DOHH2 (cell line): Measurements from ENCODE around the gene TUBA4B.

Experiments
- H3F3A ChIP-seq: fragments of 200-600 bp; sonication (generic), shearing (Covaris generic); 2 replicates; pipeline ENCODE4 v1.6.0; 2016; ENCODE audit warnings: antibody characterized with exemption, mild to moderate bottlenecking; ENCODE audit not compliant: control insufficient read depth, insufficient read depth
- H3K27ac ChIP-seq: fragments of 200-600 bp; sonication (generic); 2 replicates; pipeline ENCODE4 v1.5.1; 2014; ENCODE audit warnings: low read depth, mild to moderate bottlenecking, low read length, moderate library complexity
- H3K27me3 ChIP-seq: fragments of 200-600 bp; sonication (generic); 2 replicates; pipeline ENCODE4 v1.6.1; 2014; ENCODE audit warnings: mild to moderate bottlenecking, low read length, mixed read lengths; ENCODE audit not compliant: control insufficient read depth
- H3K36me3 ChIP-seq: fragments of 200-600 bp; sonication (generic); 2 replicates; pipeline ENCODE4 v1.6.1; 2014; ENCODE audit warnings: mild to moderate bottlenecking, low read length, moderate library complexity, mixed read lengths; ENCODE audit not compliant: control insufficient read depth
- H3K4me1 ChIP-seq: fragments of 200-600 bp; sonication (generic); 2 replicates; pipeline ENCODE4 v1.6.1; 2014; ENCODE audit warnings: mild to moderate bottlenecking, low read length, mixed read lengths; ENCODE audit not compliant: control insufficient read depth
- H3K4me2 ChIP-seq: fragments of 200-600 bp; sonication (generic); 2 replicates; pipeline ENCODE4 v1.6.0; 2014; ENCODE audit warnings: mild to moderate bottlenecking, low read length, moderate library complexity
- H3K4me3 ChIP-seq: fragments of 200-600 bp; sonication (generic); 2 replicates; pipeline ENCODE4 v1.5.1; 2014; ENCODE audit warnings: mild to moderate bottlenecking, low read length, mixed read lengths
- H3K79me2 ChIP-seq: fragments of 200-600 bp; sonication (generic); 2 replicates; pipeline ENCODE4 v1.6.1; 2014; ENCODE audit warnings: mild to moderate bottlenecking, low read length, mixed read lengths; ENCODE audit not compliant: control insufficient read depth
- H3K9me2 ChIP-seq: fragments of 200-600 bp; sonication (generic); replicated peaks from 2 replicates; pipeline ENCODE4 v1.6.1; 2014; ENCODE audit warnings: mild to moderate bottlenecking, low read length, mixed read lengths; ENCODE audit not compliant: control insufficient read depth
- H3K9me3 ChIP-seq: fragments of 200-600 bp; sonication (generic); 2 replicates; pipeline ENCODE4 v1.6.1; 2014; ENCODE audit warnings: antibody characterized with exemption, low read length, mixed read lengths; ENCODE audit not compliant: control insufficient read depth, insufficient read depth
- H4K20me1 ChIP-seq: fragments of 200-600 bp; sonication (generic); 2 replicates; pipeline ENCODE4 v1.6.0; 2014; ENCODE audit warnings: low read depth, mild to moderate bottlenecking, antibody characterized with exemption, low read length, moderate library complexity; ENCODE audit not compliant: control insufficient read depth, insufficient read depth
- EZH2phosphoT487 ChIP-seq: fragments of 200-600 bp; sonication (generic); IDR thresholded peaks from 2 replicates; pipeline ENCODE4 v1.6.1; 2017; ENCODE audit warnings: borderline replicate concordance, mild to moderate bottlenecking, antibody characterized with exemption, low read length, moderate library complexity, mixed read lengths
- TF ChIP-seq, protein P1 (sequence below): fragments of 200-600 bp; sonication (generic); IDR thresholded peaks from one replicate; pipeline ENCODE4 v1.5.1; 2014; ENCODE audit warnings: antibody characterized with exemption, mild to moderate bottlenecking, low read depth, low read length; ENCODE audit not compliant: poor library complexity, severe bottlenecking

The TUBA4B gene

GRCh38 chr2:219247678-219248642, 5.1 kb upstream of the TUBA4B start:
- Histone ChIP-seq H3K27ac (peak overlapping the region; percentile 98), H4K20me1 (peaks cover 7% of the 10 kb centered on the region; the same call in 1 of the 2 replicates)

GRCh38 chr2:219248845-219249202, 4.2 kb upstream of the TUBA4B start:
- peak overlapping the region; percentile 74 for H3K4me3 ChIP-seq
- H3K36me3 ChIP-seq = peaks cover 64% of the 10 kb centered on the region
- TF ChIP-seq, protein P1, sequence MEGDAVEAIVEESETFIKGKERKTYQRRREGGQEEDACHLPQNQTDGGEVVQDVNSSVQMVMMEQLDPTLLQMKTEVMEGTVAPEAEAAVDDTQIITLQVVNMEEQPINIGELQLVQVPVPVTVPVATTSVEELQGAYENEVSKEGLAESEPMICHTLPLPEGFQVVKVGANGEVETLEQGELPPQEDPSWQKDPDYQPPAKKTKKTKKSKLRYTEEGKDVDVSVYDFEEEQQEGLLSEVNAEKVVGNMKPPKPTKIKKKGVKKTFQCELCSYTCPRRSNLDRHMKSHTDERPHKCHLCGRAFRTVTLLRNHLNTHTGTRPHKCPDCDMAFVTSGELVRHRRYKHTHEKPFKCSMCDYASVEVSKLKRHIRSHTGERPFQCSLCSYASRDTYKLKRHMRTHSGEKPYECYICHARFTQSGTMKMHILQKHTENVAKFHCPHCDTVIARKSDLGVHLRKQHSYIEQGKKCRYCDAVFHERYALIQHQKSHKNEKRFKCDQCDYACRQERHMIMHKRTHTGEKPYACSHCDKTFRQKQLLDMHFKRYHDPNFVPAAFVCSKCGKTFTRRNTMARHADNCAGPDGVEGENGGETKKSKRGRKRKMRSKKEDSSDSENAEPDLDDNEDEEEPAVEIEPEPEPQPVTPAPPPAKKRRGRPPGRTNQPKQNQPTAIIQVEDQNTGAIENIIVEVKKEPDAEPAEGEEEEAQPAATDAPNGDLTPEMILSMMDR = no peak
- no peak for TF ChIP-seq EZH2phosphoT487
- H3K27ac ChIP-seq = peak overlapping the region; percentile 98
- no peaks in the 10 kb centered on the region for H3K27me3 ChIP-seq
- peaks cover 7% of the 10 kb centered on the region; the same call in 1 of the 2 replicates for H4K20me1 ChIP-seq
- H3F3A ChIP-seq = peaks cover 18% of the 10 kb centered on the region
- peaks cover 78% of the 10 kb centered on the region for H3K4me1 ChIP-seq
- no peaks in the 10 kb centered on the region for H3K9me2 ChIP-seq
- H3K9me3 ChIP-seq = no peaks in the 10 kb centered on the region
- peaks cover 75% of the 10 kb centered on the region for H3K79me2 ChIP-seq
- peak overlapping the region; percentile 97 for H3K4me2 ChIP-seq

More at GRCh38 chr2:219247678-219248642, 5.1 kb upstream of the TUBA4B start:
- H3K4me2 ChIP-seq = peak overlapping the region; percentile 97
- peaks cover 18% of the 10 kb centered on the region for H3F3A ChIP-seq
- H3K9me3 ChIP-seq = no peaks in the 10 kb centered on the region
- TF ChIP-seq EZH2phosphoT487 = no peak
- TF ChIP-seq, protein P1 = no peak
- H3K27me3 ChIP-seq = no peaks in the 10 kb centered on the region
- H3K36me3 ChIP-seq = peaks cover 64% of the 10 kb centered on the region
- H3K79me2 ChIP-seq = peaks cover 68% of the 10 kb centered on the region
- H3K4me3 ChIP-seq = peak overlapping the region; percentile 74
- H3K9me2 ChIP-seq = no peaks in the 10 kb centered on the region
- H3K4me1 ChIP-seq = peaks cover 78% of the 10 kb centered on the region

DNA sequence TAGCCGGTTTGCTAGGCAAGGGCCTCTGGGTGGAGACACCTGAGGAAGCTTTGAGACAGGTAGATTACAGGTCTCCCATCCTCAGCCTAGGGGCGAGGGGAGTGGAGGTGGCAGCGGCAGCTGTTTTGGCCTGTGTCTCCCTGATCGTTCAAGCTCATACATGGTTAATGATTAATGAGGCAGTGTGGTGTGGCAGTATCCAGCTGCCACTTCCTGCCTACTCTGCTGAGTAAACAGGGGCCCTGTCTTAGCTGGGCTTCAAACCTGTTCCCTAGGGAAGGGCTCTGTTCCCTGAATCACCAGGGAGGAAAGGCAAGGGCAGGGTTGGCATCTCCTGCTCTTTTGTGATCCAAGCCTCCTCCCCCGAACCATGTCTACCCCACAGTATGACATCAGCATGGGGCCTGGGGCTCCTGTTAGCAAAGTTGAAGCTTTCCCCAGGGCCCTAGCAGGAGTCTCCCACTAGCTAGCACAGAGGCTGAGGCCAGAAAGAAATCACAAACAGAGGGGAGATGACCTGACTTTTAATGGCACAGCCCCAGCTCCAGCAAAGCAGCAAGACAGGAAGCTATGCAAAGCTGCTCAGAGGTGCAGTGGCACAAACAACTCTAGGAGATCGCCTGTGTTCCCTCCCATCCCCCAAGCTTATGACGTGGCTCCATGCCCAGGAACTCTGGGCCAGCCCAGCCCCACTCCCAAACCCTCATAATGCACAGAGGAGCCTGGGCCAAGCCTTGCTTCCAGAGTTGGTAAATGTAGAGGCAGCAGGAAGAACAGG, 3.7 kb upstream of the TUBA4B start:
- Histone ChIP-seq H3K9me2 (no peaks in the 10 kb centered on the region), H4K20me1 (peaks cover 7% of the 10 kb centered on the region; the same call in 1 of the 2 replicates), H3K79me2 (peaks cover 75% of the 10 kb centered on the region), H3K27ac (peak overlapping the region; percentile 98), H3K36me3 (peaks cover 64% of the 10 kb centered on the region), H3K4me1 (peaks cover 81% of the 10 kb centered on the region), H3K4me3 (peak overlapping the region; percentile 74), H3K27me3 (no peaks in the 10 kb centered on the region; the same call in 1 of the 2 replicates), H3F3A (peaks cover 18% of the 10 kb centered on the region), H3K9me3 (no peaks in the 10 kb centered on the region), H3K4me2 (peak overlapping the region; percentile 97)
- no peak for TF ChIP-seq EZH2phosphoT487
- TF ChIP-seq, protein P1 = no peak
